Neural progenitor cell (in vitro differentiated cells): ENCODE results near the gene SAMHD1.

Experiments
- EZH2 ChIP-seq: fragments of 200-600 bp; sonication (generic); IDR thresholded peaks from 2 replicates; pipeline ENCODE4 v1.6.1; 2017; ENCODE audit warnings: antibody characterized with exemption, mild to moderate bottlenecking, moderate library complexity
- EZH2phosphoT487 ChIP-seq: fragments of 200-600 bp; sonication (generic); IDR thresholded peaks from 2 replicates; pipeline ENCODE4 v1.6.1; 2017; ENCODE audit warnings: antibody characterized with exemption
- TF ChIP-seq, protein P1 (sequence below): fragments of 200-600 bp; sonication (generic); IDR thresholded peaks from 2 replicates; pipeline ENCODE4 v1.5.1; 2017; ENCODE audit warnings: antibody characterized with exemption, mild to moderate bottlenecking

DNA sequence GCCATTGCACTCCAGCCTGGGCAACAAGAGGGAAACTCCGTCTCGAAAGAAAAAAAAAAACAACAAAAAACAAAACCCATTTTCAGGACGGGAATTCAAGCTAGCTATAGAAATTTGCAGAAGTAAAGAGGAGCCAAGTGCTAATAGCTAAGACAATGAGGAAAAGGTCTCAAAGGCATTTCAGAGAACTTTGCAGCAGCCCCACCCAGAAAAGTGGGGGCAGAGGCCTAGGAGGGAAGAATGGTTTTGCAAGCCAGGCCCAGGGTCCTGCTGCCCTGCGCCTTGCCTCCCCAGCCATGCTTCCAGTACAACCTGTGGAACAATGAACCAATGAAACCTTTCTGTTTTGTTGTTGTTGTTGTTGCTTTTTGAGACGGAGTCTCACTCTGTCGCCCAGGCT is 38.3 kb upstream of the SAMHD1 start:
- TF ChIP-seq, protein P1, sequence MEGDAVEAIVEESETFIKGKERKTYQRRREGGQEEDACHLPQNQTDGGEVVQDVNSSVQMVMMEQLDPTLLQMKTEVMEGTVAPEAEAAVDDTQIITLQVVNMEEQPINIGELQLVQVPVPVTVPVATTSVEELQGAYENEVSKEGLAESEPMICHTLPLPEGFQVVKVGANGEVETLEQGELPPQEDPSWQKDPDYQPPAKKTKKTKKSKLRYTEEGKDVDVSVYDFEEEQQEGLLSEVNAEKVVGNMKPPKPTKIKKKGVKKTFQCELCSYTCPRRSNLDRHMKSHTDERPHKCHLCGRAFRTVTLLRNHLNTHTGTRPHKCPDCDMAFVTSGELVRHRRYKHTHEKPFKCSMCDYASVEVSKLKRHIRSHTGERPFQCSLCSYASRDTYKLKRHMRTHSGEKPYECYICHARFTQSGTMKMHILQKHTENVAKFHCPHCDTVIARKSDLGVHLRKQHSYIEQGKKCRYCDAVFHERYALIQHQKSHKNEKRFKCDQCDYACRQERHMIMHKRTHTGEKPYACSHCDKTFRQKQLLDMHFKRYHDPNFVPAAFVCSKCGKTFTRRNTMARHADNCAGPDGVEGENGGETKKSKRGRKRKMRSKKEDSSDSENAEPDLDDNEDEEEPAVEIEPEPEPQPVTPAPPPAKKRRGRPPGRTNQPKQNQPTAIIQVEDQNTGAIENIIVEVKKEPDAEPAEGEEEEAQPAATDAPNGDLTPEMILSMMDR = no peak
- TF ChIP-seq EZH2 (no peak), EZH2phosphoT487 (no peak)
